Testis (tissue), 3 donors: ENCODE results near the gene PIM3. TPM values are rescaled to one million over a fixed set of nuclear protein-coding genes. Genes with fewer than 3 reads are reported as not detected.

Source experiments
- DNase-seq: peaks from one replicate; pipeline ENCODE4 v3.0.0-alpha.2; 2019
- H3K27ac ChIP-seq, 2 donors: fragments of 200-600 bp; sonication (generic); one replicate each; pipeline ENCODE4 v1.5.1; 2019
- H3K27me3 ChIP-seq: fragments of 200-600 bp; sonication (generic); one replicate; pipeline ENCODE4 v1.5.1; 2019
- H3K36me3 ChIP-seq: fragments of 200-600 bp; sonication (generic); one replicate; pipeline ENCODE4 v1.5.1; 2017; ENCODE audit warnings: low read depth; ENCODE audit errors: missing control alignments
- H3K4me1 ChIP-seq: fragments of 200-600 bp; sonication (generic); one replicate; pipeline ENCODE4 v1.5.1; 2019
- H3K4me3 ChIP-seq, 2 donors: fragments of 200-600 bp; sonication (generic); one replicate each; pipeline ENCODE4 v1.5.1; 2017 to 2019
- H3K9me3 ChIP-seq: fragments of 200-600 bp; sonication (generic); one replicate; pipeline ENCODE4 v1.5.1; 2017
- POLR2A ChIP-seq: fragments of 450-650 bp; IDR thresholded peaks from one replicate; pipeline ENCODE4 v1.6.1; 2017; ENCODE audit warnings: antibody characterized with exemption, mild to moderate bottlenecking, moderate library complexity
- WGBS, 2 donors: methylation state at CpG; one replicate each; pipeline ENCODE4 v1.1.5; 2018; 5-methylcytosine and 5-hydroxymethylcytosine counted together
- intact Hi-C: fragments of 100-400 bp; cut with DNase I; formaldehyde crosslinking; loops from one replicate; pipeline ENCODE4 v1.15.1; 2023; ENCODE audit warnings: low total_unique reads
- polyA plus RNA-seq: library from polyadenylated mRNA; stranded (reverse); fragments of 350-450 nt; fragmentation: Illumina TruSeq; extraction: RNeasy Lipid Tissue Mini Kit (QIAGEN cat#74804); gene quantifications from one replicate; pipeline ENCODE4 v1.2.3, GENCODE V29; 2014; ENCODE audit warnings: low read depth, low replicate concordance; ENCODE audit not compliant: insufficient read depth
- total RNA-seq, 2 donors: library from RNA; depleted of rRNA; stranded (reverse); fragments of >200 nt; gene quantifications; one replicate each; pipeline ENCODE4 v1.2.3, GENCODE V29; 2016
- TF ChIP-seq, protein P1 (sequence below), 3 experiments: fragments of 450-650 bp in 2 of 3; fragments of 200-600 bp in 1 of 3; sonication (generic) in 1 of 3; IDR thresholded peaks; one replicate each; pipeline ENCODE4 v1.5.1; 2016 to 2019; ENCODE audit warnings: antibody characterized with exemption in 3 of 3, mild to moderate bottlenecking in 2 of 3, moderate library complexity in 1 of 3

PIM3 gene
- total and polyA plus RNA-seq, 3 donors from 2014 or later, result 50.8 to 89.9 (median 68.2) TPM

DNA sequence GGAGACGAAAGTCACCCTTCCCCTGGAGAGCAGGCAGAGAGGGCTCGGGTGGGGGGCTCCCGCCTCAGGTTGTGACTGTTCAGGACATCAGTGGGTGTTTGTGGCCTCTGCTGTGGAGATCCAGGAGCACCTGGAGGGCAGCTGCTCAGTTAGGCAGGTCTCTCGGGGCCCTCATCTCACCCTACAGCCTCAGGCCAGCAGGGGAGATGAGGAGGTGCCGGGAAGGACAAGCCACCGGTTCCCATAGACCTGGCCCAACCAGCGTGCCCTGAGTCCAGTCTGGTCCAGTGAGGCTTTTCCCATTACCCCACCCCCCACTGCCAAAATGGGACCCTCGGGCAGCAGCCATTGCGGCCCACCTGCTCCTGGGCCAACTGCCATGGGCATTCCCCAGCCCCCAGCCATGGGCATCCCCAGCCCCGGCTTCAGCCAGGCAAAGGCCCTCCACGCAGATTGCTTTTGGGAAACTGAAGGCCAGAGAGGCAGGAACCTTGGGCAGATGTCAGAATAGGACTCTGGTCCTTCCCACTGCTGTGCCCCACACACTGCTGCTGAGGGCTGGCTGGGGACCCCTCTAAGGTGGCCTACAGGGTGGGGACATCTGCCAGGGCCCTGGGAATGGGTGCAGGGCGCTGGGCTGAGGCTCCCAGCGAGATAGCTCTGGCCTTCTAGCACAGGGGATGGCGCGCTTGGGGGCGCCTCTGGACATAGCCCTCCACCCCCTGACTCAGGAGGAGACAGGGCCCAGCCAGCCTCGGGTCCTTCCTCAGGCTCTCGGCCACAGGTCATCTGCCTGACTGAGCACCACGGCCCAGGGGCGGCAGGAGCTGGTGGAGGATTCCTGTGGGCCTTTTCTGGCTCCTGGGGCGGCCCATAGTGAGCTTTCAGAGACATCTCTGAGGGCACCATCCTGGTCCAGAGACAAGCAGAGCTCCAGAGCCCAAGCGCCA is 4.8 kb downstream of the PIM3 start:
- TF ChIP-seq, protein P1, sequence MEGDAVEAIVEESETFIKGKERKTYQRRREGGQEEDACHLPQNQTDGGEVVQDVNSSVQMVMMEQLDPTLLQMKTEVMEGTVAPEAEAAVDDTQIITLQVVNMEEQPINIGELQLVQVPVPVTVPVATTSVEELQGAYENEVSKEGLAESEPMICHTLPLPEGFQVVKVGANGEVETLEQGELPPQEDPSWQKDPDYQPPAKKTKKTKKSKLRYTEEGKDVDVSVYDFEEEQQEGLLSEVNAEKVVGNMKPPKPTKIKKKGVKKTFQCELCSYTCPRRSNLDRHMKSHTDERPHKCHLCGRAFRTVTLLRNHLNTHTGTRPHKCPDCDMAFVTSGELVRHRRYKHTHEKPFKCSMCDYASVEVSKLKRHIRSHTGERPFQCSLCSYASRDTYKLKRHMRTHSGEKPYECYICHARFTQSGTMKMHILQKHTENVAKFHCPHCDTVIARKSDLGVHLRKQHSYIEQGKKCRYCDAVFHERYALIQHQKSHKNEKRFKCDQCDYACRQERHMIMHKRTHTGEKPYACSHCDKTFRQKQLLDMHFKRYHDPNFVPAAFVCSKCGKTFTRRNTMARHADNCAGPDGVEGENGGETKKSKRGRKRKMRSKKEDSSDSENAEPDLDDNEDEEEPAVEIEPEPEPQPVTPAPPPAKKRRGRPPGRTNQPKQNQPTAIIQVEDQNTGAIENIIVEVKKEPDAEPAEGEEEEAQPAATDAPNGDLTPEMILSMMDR (IDR thresholded peaks at IDR 0.05), result no peak
- TF ChIP-seq POLR2A, result no peak
- Histone ChIP-seq H3K27ac (peak overlapping the region; percentile 34 to 95), H3K36me3 (no peaks in the 10 kb centered on the region), H3K27me3 (no peaks in the 10 kb centered on the region), H3K9me3 (no peaks in the 10 kb centered on the region), H3K4me1 (peaks cover 58% of the 10 kb centered on the region), H3K4me3 (no peak overlapping the region)
- intact Hi-C loops, result no loop called here
- DNase-seq, result no peak
- 75 to 90% methylated on average over 9 to 22 of the region's 22 CpGs for WGBS, 2 donors

GRCh38 chr22:49966041-49966773 is 5.6 kb downstream of the PIM3 start:
- Histone ChIP-seq H3K27ac (peak overlapping the region; percentile 88 to 95), H3K4me1 (peaks cover 67% of the 10 kb centered on the region), H3K9me3 (no peaks in the 10 kb centered on the region), H3K4me3 (no peak overlapping the region), H3K36me3 (no peaks in the 10 kb centered on the region), H3K27me3 (no peaks in the 10 kb centered on the region)
- DNase-seq, result no peak
- TF ChIP-seq, protein P1 (IDR thresholded peaks at IDR 0.05), result no peak
- TF ChIP-seq POLR2A, result no peak
- WGBS, 2 donors, result 55 to 94% methylated on average over 2 to 8 of the region's 11 CpGs
- intact Hi-C loops, result no loop called here

DNA sequence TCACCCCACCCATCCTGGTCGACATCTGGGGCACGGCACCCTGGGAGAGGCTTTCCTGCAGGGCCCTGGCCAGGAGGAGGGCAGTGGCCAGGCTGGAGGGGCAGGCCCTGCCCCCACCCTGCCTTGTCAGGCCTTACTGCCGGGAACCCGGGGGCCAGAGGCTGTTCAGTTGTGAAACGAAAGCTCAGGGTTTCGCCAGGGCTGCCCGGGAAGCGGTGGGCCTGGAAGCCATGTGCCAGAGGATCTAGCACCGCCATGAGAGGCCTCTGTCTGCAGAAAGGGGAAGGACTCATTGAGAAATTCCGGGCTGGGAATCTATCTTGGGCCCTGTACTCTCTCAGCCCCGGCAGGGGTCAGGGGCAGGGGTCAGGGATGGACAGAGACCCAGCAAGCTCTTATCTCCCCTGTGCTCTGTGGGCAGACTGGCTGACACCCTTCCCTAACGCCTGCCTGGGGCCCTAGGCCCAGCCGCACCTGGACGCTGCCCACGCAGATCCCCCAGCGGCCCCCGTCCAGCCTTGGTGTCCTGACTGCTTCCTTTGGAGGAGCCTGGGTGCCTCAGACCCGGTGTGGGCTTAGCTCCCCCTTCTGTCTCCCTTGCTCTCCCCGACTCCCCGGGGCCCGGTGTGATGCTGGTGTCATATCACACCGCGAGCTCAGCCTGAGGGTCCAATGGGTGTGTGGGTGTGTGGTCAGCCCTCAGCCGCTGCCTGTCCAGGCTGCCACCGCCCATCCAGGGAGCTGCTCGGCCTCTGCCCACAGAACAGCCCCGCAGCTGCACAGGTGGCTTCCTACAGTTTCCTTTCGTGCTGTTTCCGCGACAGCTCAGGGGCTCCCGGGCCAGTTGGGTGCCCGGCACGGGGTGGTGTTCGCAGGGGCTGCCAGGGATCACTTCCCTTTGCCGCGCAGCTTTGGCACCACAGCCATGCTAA is 6.5 kb downstream of the PIM3 start:
- TF ChIP-seq, protein P1 (IDR thresholded peaks at IDR 0.05), result no peak
- Histone ChIP-seq H3K9me3 (no peaks in the 10 kb centered on the region), H3K27me3 (no peaks in the 10 kb centered on the region), H3K4me1 (peaks cover 74% of the 10 kb centered on the region), H3K36me3 (no peaks in the 10 kb centered on the region), H3K27ac (peak overlapping the region; percentile 88 to 95), H3K4me3 (no peak overlapping the region)
- intact Hi-C loops, result no loop called here
- DNase-seq, result peak; percentile 42
- WGBS, 2 donors, result 43 to 70% methylated on average over 19 to 35 of the region's 36 CpGs

DNA sequence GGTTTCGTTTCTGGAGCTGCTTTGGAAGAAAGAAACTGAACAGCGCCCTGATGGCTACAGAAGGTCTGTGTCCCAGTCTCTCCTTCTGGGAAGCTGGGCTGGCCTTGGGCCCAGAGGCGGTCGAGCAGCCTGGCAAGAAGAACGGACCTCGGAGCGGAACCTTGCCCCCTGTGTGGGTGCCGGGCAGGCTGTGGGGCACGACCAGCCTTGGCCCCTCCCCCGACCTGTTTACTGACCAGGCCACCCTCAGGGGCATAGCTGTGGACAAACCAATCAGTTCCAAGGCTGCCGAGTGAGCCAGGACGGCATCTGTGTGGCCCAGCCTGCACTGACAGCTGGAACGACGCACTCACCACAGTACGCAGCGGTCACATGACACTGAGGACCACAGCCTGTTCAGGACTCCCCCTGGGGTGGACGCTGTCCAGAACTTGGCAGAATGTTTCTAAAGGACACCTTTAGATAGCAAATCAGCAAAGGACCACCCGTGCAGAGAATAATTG is 7.2 kb downstream of the PIM3 start:
- no peak overlapping the region for H3K4me3 ChIP-seq
- H3K9me3 ChIP-seq, result no peaks in the 10 kb centered on the region
- H3K36me3 ChIP-seq, result no peaks in the 10 kb centered on the region
- intact Hi-C loops, result no loop called here
- peak overlapping the region; percentile 88 to 95 for H3K27ac ChIP-seq
- WGBS, 2 donors, result 34% methylated on average over 7 to 18 of the region's 18 CpGs
- DNase-seq, result peak; percentile 79
- TF ChIP-seq POLR2A, result no peak
- TF ChIP-seq, protein P1 (IDR thresholded peaks at IDR 0.05), result no peak
- peaks cover 70% of the 10 kb centered on the region for H3K4me1 ChIP-seq
- no peaks in the 10 kb centered on the region for H3K27me3 ChIP-seq
